PC-9 (cell line): ENCODE data around the gene PRAMEF8. TPM values are rescaled to one million over a fixed set of nuclear protein-coding genes. Genes with fewer than 3 reads are reported as not detected.
"Not testable (repeated sequence)": the region's sequence is repeated elsewhere in the genome, so short reads cannot be mapped to it uniquely, and the experiment has no call there.

ENCODE experiments used
- BruUV-seq: library from RNA; stranded (reverse); fragments of 400-500 nt; replicated peaks from 2 replicates; lab custom pipeline; 2021; lab: Mats Ljungman, UMichigan
- CTCF ChIA-PET: fragments of 300-600 bp; sonication (Branson Sonifier 250); formaldehyde crosslinking; loops from one replicate; lab custom pipeline; 2022; ENCODE audit warnings: antibody characterized with exemption; lab: Charles Lee
- POLR2A ChIA-PET: fragments of 300-600 bp; sonication (Branson Sonifier 250); formaldehyde crosslinking; loops from one replicate; lab custom pipeline; 2022; ENCODE audit warnings: antibody characterized with exemption; ENCODE audit not compliant: unreplicated experiment; lab: Charles Lee
- DNase-seq, 2 experiments: peaks; one replicate each; pipeline versions ENCODE4 v3.0.0 to v3.0.0-alpha.2; 2015 to 2022; ENCODE audit warnings: mixed read lengths in 1 of 2
- H2AFZ ChIP-seq: fragments of 200-600 bp; sonication (generic); 2 replicates; pipeline ENCODE4 v1.8.1; 2017; ENCODE audit warnings: antibody characterized with exemption
- H3F3A ChIP-seq: fragments of 200-600 bp; sonication (generic); 2 replicates; pipeline ENCODE4 v1.8.1; 2017; ENCODE audit warnings: antibody characterized with exemption, mild to moderate bottlenecking, low read depth; ENCODE audit not compliant: insufficient read depth
- H3K27ac ChIP-seq: fragments of 200-600 bp; sonication (generic); 2 replicates; pipeline ENCODE4 v1.6.1; 2016; ENCODE audit warnings: mixed run types
- H3K27me3 ChIP-seq: fragments of 200-600 bp; sonication (generic); 2 replicates; pipeline ENCODE4 v1.6.1; 2016; ENCODE audit warnings: low read depth, mixed run types; ENCODE audit not compliant: insufficient read depth
- H3K36me3 ChIP-seq: fragments of 200-600 bp; sonication (generic); 2 replicates; pipeline ENCODE4 v1.6.1; 2016; ENCODE audit warnings: low read depth, mixed run types
- H3K4me1 ChIP-seq: fragments of 200-600 bp; sonication (generic); replicated peaks from 2 replicates; pipeline ENCODE4 v1.6.1; 2016; ENCODE audit warnings: mixed run types; ENCODE audit not compliant: insufficient read depth
- H3K4me2 ChIP-seq: fragments of 200-600 bp; sonication (generic); 2 replicates; pipeline ENCODE4 v1.6.1; 2017; ENCODE audit warnings: mixed run types
- H3K4me3 ChIP-seq: fragments of 200-600 bp; sonication (generic); 2 replicates; pipeline ENCODE4 v1.6.1; 2016; ENCODE audit warnings: mixed run types
- H3K79me2 ChIP-seq: fragments of 200-600 bp; sonication (generic); 2 replicates; pipeline ENCODE4 v1.6.1; 2017; ENCODE audit warnings: low read depth, mixed run types
- H3K9me2 ChIP-seq: fragments of 200-600 bp; sonication (generic); 2 replicates; pipeline ENCODE4 v1.8.1; 2017; ENCODE audit warnings: mild to moderate bottlenecking; ENCODE audit not compliant: insufficient read depth
- H3K9me3 ChIP-seq: fragments of 200-600 bp; sonication (generic); 2 replicates; pipeline ENCODE4 v1.8.1; 2016; ENCODE audit warnings: low read depth; ENCODE audit not compliant: insufficient read depth
- H4K20me1 ChIP-seq: fragments of 200-600 bp; sonication (generic); 2 replicates; pipeline ENCODE4 v1.8.1; 2017; ENCODE audit not compliant: insufficient read depth
- intact Hi-C: fragments of 100-400 bp; cut with micrococcal nuclease; formaldehyde crosslinking; loops from one replicate; pipeline ENCODE4 v1.10.0; 2022; ENCODE audit not compliant: unreplicated experiment
- total RNA-seq: library from RNA; stranded (reverse); gene quantifications from 2 replicates; pipeline ENCODE4 v1.2.3, GENCODE V29; 2021
- TF ChIP-seq, protein P1 (sequence below): fragments of 200-600 bp; sonication (generic); conservative IDR thresholded peaks from 2 replicates; pipeline ENCODE4 v1.6.1; 2017; ENCODE audit warnings: mixed run types, antibody characterized with exemption, mild to moderate bottlenecking, moderate library complexity

Gene PRAMEF8
- total RNA-seq, 1 experiment from 2014 or later: not detected

GRCh38 chr1:13279617-13280016 is 5.3 kb downstream of the PRAMEF8 start:
- H3K9me3 ChIP-seq, H3K79me2 ChIP-seq, POLR2A ChIA-PET, DNase-seq, H3K27ac ChIP-seq, H3K4me2 ChIP-seq, H2AFZ ChIP-seq, CTCF ChIA-PET, H3F3A ChIP-seq, H3K27me3 ChIP-seq, H3K4me1 ChIP-seq, H3K9me2 ChIP-seq, H3K4me3 ChIP-seq, H4K20me1 ChIP-seq, intact Hi-C loops, H3K36me3 ChIP-seq, BruUV-seq: not testable (repeated sequence)

GRCh38 chr1:13277016-13277415 is 7.9 kb downstream of the PRAMEF8 start:
- CTCF ChIA-PET, H3K4me2 ChIP-seq, H3K79me2 ChIP-seq, H3K4me3 ChIP-seq, BruUV-seq, H3K9me3 ChIP-seq, intact Hi-C loops, H4K20me1 ChIP-seq, H3K27me3 ChIP-seq, H2AFZ ChIP-seq, H3K27ac ChIP-seq, H3K36me3 ChIP-seq, POLR2A ChIA-PET, H3F3A ChIP-seq, H3K4me1 ChIP-seq, H3K9me2 ChIP-seq: not testable (repeated sequence)
- TF ChIP-seq, protein P1, sequence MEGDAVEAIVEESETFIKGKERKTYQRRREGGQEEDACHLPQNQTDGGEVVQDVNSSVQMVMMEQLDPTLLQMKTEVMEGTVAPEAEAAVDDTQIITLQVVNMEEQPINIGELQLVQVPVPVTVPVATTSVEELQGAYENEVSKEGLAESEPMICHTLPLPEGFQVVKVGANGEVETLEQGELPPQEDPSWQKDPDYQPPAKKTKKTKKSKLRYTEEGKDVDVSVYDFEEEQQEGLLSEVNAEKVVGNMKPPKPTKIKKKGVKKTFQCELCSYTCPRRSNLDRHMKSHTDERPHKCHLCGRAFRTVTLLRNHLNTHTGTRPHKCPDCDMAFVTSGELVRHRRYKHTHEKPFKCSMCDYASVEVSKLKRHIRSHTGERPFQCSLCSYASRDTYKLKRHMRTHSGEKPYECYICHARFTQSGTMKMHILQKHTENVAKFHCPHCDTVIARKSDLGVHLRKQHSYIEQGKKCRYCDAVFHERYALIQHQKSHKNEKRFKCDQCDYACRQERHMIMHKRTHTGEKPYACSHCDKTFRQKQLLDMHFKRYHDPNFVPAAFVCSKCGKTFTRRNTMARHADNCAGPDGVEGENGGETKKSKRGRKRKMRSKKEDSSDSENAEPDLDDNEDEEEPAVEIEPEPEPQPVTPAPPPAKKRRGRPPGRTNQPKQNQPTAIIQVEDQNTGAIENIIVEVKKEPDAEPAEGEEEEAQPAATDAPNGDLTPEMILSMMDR: peak; percentile 49; the same call in 1 of the 2 replicates
- DNase-seq: peak in 1 of 2 experiments; percentile 15

DNA sequence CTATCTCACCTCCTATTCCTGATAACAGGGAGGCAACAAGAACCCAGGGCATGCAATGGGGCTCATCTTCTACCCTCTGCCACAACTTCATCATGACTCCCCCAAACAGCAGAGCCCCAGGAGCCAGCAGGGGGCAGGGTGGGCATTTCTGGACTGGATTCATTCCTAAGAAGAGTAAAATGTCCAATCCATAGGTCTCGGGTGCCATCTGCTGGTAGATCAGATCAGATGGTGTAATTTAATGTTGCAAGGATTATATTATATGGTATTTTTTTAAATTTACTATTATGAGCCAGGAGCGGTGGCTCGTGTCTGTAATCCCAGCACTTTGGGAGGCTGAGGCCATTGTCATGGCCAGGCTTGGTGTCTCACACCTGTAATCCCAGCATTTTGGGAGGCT is 19.8 kb downstream of the PRAMEF8 start:
- intact Hi-C loops, H3K79me2 ChIP-seq, H3K36me3 ChIP-seq, H3K4me2 ChIP-seq, H2AFZ ChIP-seq, H3K4me3 ChIP-seq, DNase-seq, BruUV-seq, H3K9me3 ChIP-seq, H3K4me1 ChIP-seq, H3F3A ChIP-seq, CTCF ChIA-PET, H3K27me3 ChIP-seq, H4K20me1 ChIP-seq, H3K27ac ChIP-seq, POLR2A ChIA-PET, H3K9me2 ChIP-seq: not testable (repeated sequence)
- TF ChIP-seq, protein P1: 0 out of 2 replicates have a peak, but pooled peaks have one; percentile 30

DNA sequence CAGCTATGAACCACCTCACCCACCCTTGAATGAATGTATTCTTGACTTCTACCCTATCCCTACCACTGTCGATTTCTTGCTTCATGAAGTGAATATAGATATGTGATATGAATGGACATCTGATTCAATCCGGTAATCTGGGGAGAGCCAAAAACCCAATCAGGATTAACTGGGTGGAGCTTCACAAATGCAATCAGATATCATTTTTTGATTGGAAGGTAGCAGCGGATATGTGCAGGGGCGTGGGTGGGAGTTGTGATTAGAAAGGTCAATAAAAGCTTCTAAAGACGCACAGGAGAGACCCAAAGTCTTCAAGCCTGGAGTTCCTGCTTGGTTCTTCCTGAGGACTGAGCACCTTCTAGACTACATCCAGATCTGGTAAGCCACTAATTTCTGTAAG is 31.0 kb downstream of the PRAMEF8 start, which contains the start of gene PRAMEF5:
TSS of gene PRAMEF5 (plus strand) at position 301 of the 400 bp plus-strand sequence. CDS start 5,071 bp downstream, outside the sequence.
- H3K4me1 ChIP-seq, H3K4me2 ChIP-seq, H3K27ac ChIP-seq, POLR2A ChIA-PET, H3F3A ChIP-seq, H3K4me3 ChIP-seq, H4K20me1 ChIP-seq, CTCF ChIA-PET, H2AFZ ChIP-seq, H3K79me2 ChIP-seq, H3K36me3 ChIP-seq, H3K9me3 ChIP-seq, intact Hi-C loops, BruUV-seq, H3K27me3 ChIP-seq, DNase-seq, H3K9me2 ChIP-seq: not testable (repeated sequence)

- H3K9me2 ChIP-seq, H2AFZ ChIP-seq, POLR2A ChIA-PET, H3K79me2 ChIP-seq, H3K4me1 ChIP-seq, DNase-seq, H4K20me1 ChIP-seq, BruUV-seq, H3F3A ChIP-seq, CTCF ChIA-PET, H3K27ac ChIP-seq, H3K4me2 ChIP-seq, H3K27me3 ChIP-seq, H3K36me3 ChIP-seq, H3K4me3 ChIP-seq, intact Hi-C loops, H3K9me3 ChIP-seq: not testable (repeated sequence)
These were observed 37.8 kb downstream of the PRAMEF8 start for GRCh38 chr1:13247122-13247521.

DNA sequence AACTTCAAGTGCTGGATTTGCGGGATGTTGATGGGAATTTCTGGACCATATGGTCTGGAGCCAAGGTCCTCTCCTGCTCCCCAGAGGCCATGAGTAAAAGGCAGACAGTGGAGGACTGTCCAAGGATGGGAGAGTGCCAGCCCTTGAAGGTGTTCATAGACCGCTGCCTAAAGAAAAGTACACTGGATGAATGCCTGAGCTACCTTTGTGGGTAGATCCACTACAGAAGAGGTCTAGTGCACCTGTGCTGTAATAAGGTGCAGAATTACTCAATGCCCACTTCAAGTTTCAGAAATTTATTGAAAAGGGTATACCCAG is 38.4 kb downstream of the PRAMEF8 start:
- H4K20me1 ChIP-seq, H3K36me3 ChIP-seq, BruUV-seq, H3K9me2 ChIP-seq, H3K4me2 ChIP-seq, H3K4me1 ChIP-seq, intact Hi-C loops, CTCF ChIA-PET, H3K27ac ChIP-seq, H3K79me2 ChIP-seq, H3K27me3 ChIP-seq, H2AFZ ChIP-seq, H3F3A ChIP-seq, POLR2A ChIA-PET, H3K4me3 ChIP-seq, H3K9me3 ChIP-seq, DNase-seq: not testable (repeated sequence)
